Retinal pigment epithelial cell (primary cell): Measurements from ENCODE around the gene ABI3.

Experiments
- DNase-seq: peaks from one replicate; pipeline ENCODE4 v3.0.0-alpha.2; 2010; ENCODE audit warnings: low read depth
- H3K4me3 ChIP-seq: 2 replicates; pipeline ENCODE4 v1.5.1; 2011; ENCODE audit warnings: mild to moderate bottlenecking, low read length, control low read depth, moderate library complexity
- CTCF ChIP-seq: conservative IDR thresholded peaks from 2 replicates; pipeline ENCODE4 v1.5.1; 2011; ENCODE audit warnings: low read depth, low read length, control low read depth, inconsistent platforms

Gene ABI3

GRCh38 chr17:49244839-49245238 is 34.3 kb downstream of the ABI3 start:
- TF ChIP-seq CTCF, result no peak
- H3K4me3 ChIP-seq, result no peak overlapping the region
- no peak for DNase-seq

- no peak overlapping the region for H3K4me3 ChIP-seq
- no peak for DNase-seq
These were observed 37.4 kb downstream of the ABI3 start for GRCh38 chr17:49247944-49248343.

GRCh38 chr17:49249292-49249794 is 38.8 kb downstream of the ABI3 start:
- H3K4me3 ChIP-seq, result no peak overlapping the region
- no peak for TF ChIP-seq CTCF
- no peak for DNase-seq

More at GRCh38 chr17:49247944-49248343, 37.4 kb downstream of the ABI3 start:
- no peak for TF ChIP-seq CTCF

GRCh38 chr17:49249890-49250522 is 39.5 kb downstream of the ABI3 start:
- no peak for TF ChIP-seq CTCF

GRCh38 chr17:49252148-49252695 is 41.7 kb downstream of the ABI3 start:
- TF ChIP-seq CTCF, result no peak
- no peak overlapping the region for H3K4me3 ChIP-seq
- DNase-seq, result no peak

More at GRCh38 chr17:49249890-49250522, 39.5 kb downstream of the ABI3 start:
- DNase-seq, result no peak
- H3K4me3 ChIP-seq, result no peak overlapping the region

GRCh38 chr17:49254066-49254465 is 43.6 kb downstream of the ABI3 start:
- DNase-seq, result no peak
- no peak for TF ChIP-seq CTCF
- no peak overlapping the region for H3K4me3 ChIP-seq

- no peak for DNase-seq
- H3K4me3 ChIP-seq, result no peak overlapping the region
- TF ChIP-seq CTCF, result no peak
These were observed 44.6 kb downstream of the ABI3 start for GRCh38 chr17:49255125-49255524.
